Skeletal muscle satellite cell (primary cell): ENCODE data around the gene CCDC28B.
A peak's percentile ranks its signal among the peaks of the same experiment; 100 is the strongest.

Source experiments
- H3K27me3 ChIP-seq: 2 replicates; pipeline ENCODE4 v1.7.0; 2013; ENCODE audit warnings: low read length; ENCODE audit not compliant: control insufficient read depth, insufficient read depth
- H3K36me3 ChIP-seq: 2 replicates; pipeline ENCODE4 v1.7.0; 2013; ENCODE audit warnings: mild to moderate bottlenecking, control low read depth, low read length; ENCODE audit not compliant: insufficient read depth
- H3K4me1 ChIP-seq: 2 replicates; pipeline ENCODE4 v1.7.0; 2013; ENCODE audit warnings: low read length; ENCODE audit not compliant: control insufficient read depth, insufficient read depth
- H3K4me2 ChIP-seq: 2 replicates; pipeline ENCODE4 v1.7.0; 2013; ENCODE audit warnings: mild to moderate bottlenecking, low read length
- H3K4me3 ChIP-seq: 2 replicates; pipeline ENCODE4 v1.7.0; 2013; ENCODE audit warnings: low read length
- H3K9ac ChIP-seq: 2 replicates; pipeline ENCODE4 v1.7.0; 2013; ENCODE audit warnings: mild to moderate bottlenecking, low read depth, low read length, moderate library complexity
- H3K9me3 ChIP-seq: replicated peaks from 2 replicates; pipeline ENCODE4 v1.7.0; 2013; ENCODE audit warnings: mild to moderate bottlenecking, control low read depth, low read length

CCDC28B gene

GRCh38 chr1:32180186-32181060 lies 20.0 kb upstream of the CCDC28B start:
- peak overlapping the region; percentile 96 for H3K9ac ChIP-seq
- peak overlapping the region; percentile 88 for H3K4me2 ChIP-seq
- peak overlapping the region; percentile 76 for H3K4me3 ChIP-seq
- no peaks in the 10 kb centered on the region for H3K27me3 ChIP-seq
- peaks cover 24% of the 10 kb centered on the region for H3K36me3 ChIP-seq
- H3K4me1 ChIP-seq: peaks cover 28% of the 10 kb centered on the region
- no peaks in the 10 kb centered on the region for H3K9me3 ChIP-seq

GRCh38 chr1:32181065-32181464 lies 19.3 kb upstream of the CCDC28B start:
- Histone ChIP-seq H3K9me3 (no peaks in the 10 kb centered on the region), H3K4me3 (peak overlapping the region; percentile 76), H3K9ac (peak overlapping the region; percentile 96), H3K4me2 (peak overlapping the region; percentile 88), H3K36me3 (peaks cover 28% of the 10 kb centered on the region), H3K27me3 (no peaks in the 10 kb centered on the region), H3K4me1 (peaks cover 28% of the 10 kb centered on the region)

GRCh38 chr1:32181563-32181962 lies 18.8 kb upstream of the CCDC28B start:
- Histone ChIP-seq H3K9ac (peak overlapping the region; percentile 96), H3K36me3 (peaks cover 33% of the 10 kb centered on the region), H3K4me1 (peaks cover 28% of the 10 kb centered on the region), H3K27me3 (no peaks in the 10 kb centered on the region), H3K4me2 (peak overlapping the region; percentile 88), H3K4me3 (peak overlapping the region; percentile 76), H3K9me3 (no peaks in the 10 kb centered on the region)

GRCh38 chr1:32182060-32182459 lies 18.3 kb upstream of the CCDC28B start:
- peak overlapping the region; percentile 88 for H3K4me2 ChIP-seq
- peaks cover 38% of the 10 kb centered on the region for H3K36me3 ChIP-seq
- peak overlapping the region; percentile 96 for H3K9ac ChIP-seq
- H3K4me3 ChIP-seq: peak overlapping the region; percentile 76
- peaks cover 28% of the 10 kb centered on the region for H3K4me1 ChIP-seq
- no peaks in the 10 kb centered on the region for H3K27me3 ChIP-seq
- H3K9me3 ChIP-seq: no peaks in the 10 kb centered on the region

GRCh38 chr1:32184650-32185049 lies 15.7 kb upstream of the CCDC28B start:
- Histone ChIP-seq H3K4me3 (no peak overlapping the region), H3K4me2 (peak overlapping the region; percentile 9), H3K36me3 (peaks cover 63% of the 10 kb centered on the region), H3K27me3 (no peaks in the 10 kb centered on the region), H3K9me3 (no peaks in the 10 kb centered on the region), H3K9ac (no peak overlapping the region), H3K4me1 (peaks cover 21% of the 10 kb centered on the region)

GRCh38 chr1:32186077-32186476 lies 14.3 kb upstream of the CCDC28B start:
- Histone ChIP-seq H3K4me3 (no peak overlapping the region), H3K4me2 (no peak overlapping the region), H3K9ac (no peak overlapping the region), H3K36me3 (peaks cover 76% of the 10 kb centered on the region), H3K9me3 (no peaks in the 10 kb centered on the region), H3K27me3 (no peaks in the 10 kb centered on the region), H3K4me1 (peaks cover 19% of the 10 kb centered on the region)

GRCh38 chr1:32186491-32186890 lies 13.9 kb upstream of the CCDC28B start:
- no peak overlapping the region for H3K4me3 ChIP-seq
- H3K4me2 ChIP-seq: no peak overlapping the region
- no peak overlapping the region for H3K9ac ChIP-seq
- peaks cover 76% of the 10 kb centered on the region for H3K36me3 ChIP-seq
- H3K27me3 ChIP-seq: no peaks in the 10 kb centered on the region
- H3K9me3 ChIP-seq: no peaks in the 10 kb centered on the region
- H3K4me1 ChIP-seq: peaks cover 15% of the 10 kb centered on the region

- no peak overlapping the region for H3K4me3 ChIP-seq
- no peaks in the 10 kb centered on the region for H3K27me3 ChIP-seq
- H3K9me3 ChIP-seq: no peaks in the 10 kb centered on the region
- peaks cover 7% of the 10 kb centered on the region for H3K4me1 ChIP-seq
- no peak overlapping the region for H3K9ac ChIP-seq
- no peak overlapping the region for H3K4me2 ChIP-seq
- peaks cover 85% of the 10 kb centered on the region for H3K36me3 ChIP-seq
Observed at GRCh38 chr1:32187850-32188249, 12.5 kb upstream of the CCDC28B start.

- H3K9me3 ChIP-seq: no peaks in the 10 kb centered on the region
- no peak overlapping the region for H3K9ac ChIP-seq
- H3K27me3 ChIP-seq: no peaks in the 10 kb centered on the region
- no peak overlapping the region for H3K4me3 ChIP-seq
- peaks cover 98% of the 10 kb centered on the region for H3K36me3 ChIP-seq
- no peak overlapping the region for H3K4me2 ChIP-seq
- peaks cover 12% of the 10 kb centered on the region for H3K4me1 ChIP-seq
Observed at GRCh38 chr1:32192220-32192948, 8.0 kb upstream of the CCDC28B start.

GRCh38 chr1:32194984-32195383 lies 5.4 kb upstream of the CCDC28B start:
- H3K27me3 ChIP-seq: no peaks in the 10 kb centered on the region
- peaks cover 20% of the 10 kb centered on the region for H3K4me1 ChIP-seq
- no peak overlapping the region for H3K4me3 ChIP-seq
- H3K9ac ChIP-seq: no peak overlapping the region
- peaks cover 89% of the 10 kb centered on the region for H3K36me3 ChIP-seq
- H3K4me2 ChIP-seq: no peak overlapping the region
- H3K9me3 ChIP-seq: no peaks in the 10 kb centered on the region

GRCh38 chr1:32195531-32195930 lies 4.9 kb upstream of the CCDC28B start:
- peaks cover 84% of the 10 kb centered on the region for H3K36me3 ChIP-seq
- H3K4me2 ChIP-seq: no peak overlapping the region
- H3K4me3 ChIP-seq: no peak overlapping the region
- H3K9me3 ChIP-seq: no peaks in the 10 kb centered on the region
- no peak overlapping the region for H3K9ac ChIP-seq
- H3K27me3 ChIP-seq: no peaks in the 10 kb centered on the region
- H3K4me1 ChIP-seq: peaks cover 25% of the 10 kb centered on the region
